GM19035 (cell line): ENCODE measurements around the gene RPUSD1.
"Not testable (repeated sequence)": the region's sequence is repeated elsewhere in the genome, so short reads cannot be mapped to it uniquely, and the experiment has no call there.

Experiments used
- ATAC-seq: cut with Tn5 transposase; IDR thresholded peaks from one replicate; pipeline ENCODE4 v1.9.1; 2021; ENCODE audit not compliant: unreplicated experiment

RPUSD1 gene

DNA sequence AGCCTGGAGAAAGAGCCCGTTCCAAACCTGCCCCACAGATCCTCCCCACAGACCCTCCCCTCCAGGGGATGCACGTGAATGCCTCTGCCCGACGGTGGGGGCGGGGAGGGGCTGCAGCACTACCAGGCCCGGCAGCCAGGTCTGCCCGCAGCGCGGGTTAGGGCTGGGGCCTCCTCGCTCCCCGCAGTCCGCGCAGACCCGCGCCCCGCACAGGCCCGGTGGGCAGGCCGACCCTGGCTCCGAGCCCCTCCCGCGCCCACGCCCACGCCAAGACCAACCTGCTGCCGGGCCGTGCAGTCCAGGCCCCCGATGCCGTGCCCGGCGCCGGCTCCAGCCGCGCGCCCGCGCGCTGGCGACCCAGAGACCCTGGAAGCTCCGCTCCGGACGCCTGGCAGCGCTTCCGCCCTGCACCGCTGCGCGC lies at the start of gene RPUSD1:
Gene RPUSD1 (minus strand): TSS at position 404 of the 421 bp plus-strand sequence. CDS start 644 bp downstream, outside the sequence.
- ATAC-seq, result peak; percentile 3

- not testable (repeated sequence) for ATAC-seq
These were observed 48.6 kb upstream of the RPUSD1 start for GRCh38 chr16:836822-837221.

GRCh38 chr16:836221-836620 lies 48.0 kb upstream of the RPUSD1 start:
- ATAC-seq, result no peak

DNA sequence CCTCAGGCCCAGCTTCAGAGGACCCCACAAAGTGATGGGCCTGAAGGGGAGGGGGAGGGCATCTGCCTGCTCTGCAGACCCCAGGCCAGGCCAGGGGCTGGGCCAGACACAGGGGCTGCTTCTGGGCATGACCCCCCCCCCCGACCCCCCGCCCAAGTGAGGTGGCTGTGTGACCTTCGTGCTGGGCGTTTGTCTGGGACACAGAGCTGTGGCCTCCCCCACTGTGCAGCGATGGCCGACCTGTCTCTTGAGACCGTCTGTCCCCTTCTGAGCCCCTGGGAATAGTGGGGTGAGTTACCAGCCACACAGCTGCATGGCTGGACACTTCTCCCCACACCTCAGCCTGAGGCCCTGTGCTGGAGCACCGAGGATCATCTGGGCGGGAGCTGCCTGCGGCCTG lies 47.2 kb upstream of the RPUSD1 start:
- no peak for ATAC-seq

DNA sequence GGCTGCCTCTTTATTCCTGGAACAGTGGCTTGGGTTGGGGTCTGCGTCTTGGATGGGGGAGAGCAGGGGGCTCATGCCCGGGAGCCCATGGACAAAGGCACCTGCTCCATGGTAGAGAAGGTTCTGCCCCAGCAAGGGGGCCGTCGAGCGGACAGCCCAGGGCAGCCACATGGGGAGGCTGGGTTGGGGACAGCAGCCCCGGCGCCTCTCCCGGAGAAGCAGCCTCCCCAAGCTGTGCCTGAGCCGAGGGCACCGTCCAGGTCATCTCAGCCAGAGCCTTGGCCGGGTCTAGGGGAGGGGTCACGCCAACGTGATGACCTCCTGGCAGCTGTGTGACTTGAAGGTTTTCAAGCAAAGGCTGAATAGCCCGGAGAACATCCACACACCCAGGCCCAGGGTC lies 45.2 kb upstream of the RPUSD1 start:
- ATAC-seq, result no peak

GRCh38 chr16:832652-833336 lies 44.6 kb upstream of the RPUSD1 start:
- ATAC-seq, result no peak

GRCh38 chr16:831571-832413 lies 43.6 kb upstream of the RPUSD1 start:
- no peak for ATAC-seq

GRCh38 chr16:830871-831570 lies 42.8 kb upstream of the RPUSD1 start:
- no peak for ATAC-seq

- ATAC-seq, result no peak
These were observed 42.1 kb upstream of the RPUSD1 start for GRCh38 chr16:830107-830870.

GRCh38 chr16:828891-829290 lies 40.7 kb upstream of the RPUSD1 start:
- no peak for ATAC-seq

DNA sequence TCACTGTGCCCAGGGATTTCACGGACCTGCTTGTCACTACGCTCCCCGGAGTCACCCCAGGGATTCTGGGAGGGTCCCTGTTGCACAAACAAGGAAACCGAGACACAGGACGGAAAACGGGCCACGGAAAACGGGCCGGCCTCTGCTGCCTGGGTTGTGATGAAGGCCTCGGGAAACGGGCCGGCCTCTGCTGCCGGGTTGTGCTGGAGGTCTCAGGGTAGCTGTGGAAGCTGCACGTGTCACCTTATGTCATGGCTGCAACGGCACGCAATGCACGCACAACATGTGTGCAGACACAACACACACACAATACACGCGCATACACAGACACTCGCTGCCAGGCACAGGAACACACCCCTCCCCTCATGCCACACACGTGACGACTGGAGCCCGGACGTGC lies 39.3 kb upstream of the RPUSD1 start:
- ATAC-seq, result no peak

DNA sequence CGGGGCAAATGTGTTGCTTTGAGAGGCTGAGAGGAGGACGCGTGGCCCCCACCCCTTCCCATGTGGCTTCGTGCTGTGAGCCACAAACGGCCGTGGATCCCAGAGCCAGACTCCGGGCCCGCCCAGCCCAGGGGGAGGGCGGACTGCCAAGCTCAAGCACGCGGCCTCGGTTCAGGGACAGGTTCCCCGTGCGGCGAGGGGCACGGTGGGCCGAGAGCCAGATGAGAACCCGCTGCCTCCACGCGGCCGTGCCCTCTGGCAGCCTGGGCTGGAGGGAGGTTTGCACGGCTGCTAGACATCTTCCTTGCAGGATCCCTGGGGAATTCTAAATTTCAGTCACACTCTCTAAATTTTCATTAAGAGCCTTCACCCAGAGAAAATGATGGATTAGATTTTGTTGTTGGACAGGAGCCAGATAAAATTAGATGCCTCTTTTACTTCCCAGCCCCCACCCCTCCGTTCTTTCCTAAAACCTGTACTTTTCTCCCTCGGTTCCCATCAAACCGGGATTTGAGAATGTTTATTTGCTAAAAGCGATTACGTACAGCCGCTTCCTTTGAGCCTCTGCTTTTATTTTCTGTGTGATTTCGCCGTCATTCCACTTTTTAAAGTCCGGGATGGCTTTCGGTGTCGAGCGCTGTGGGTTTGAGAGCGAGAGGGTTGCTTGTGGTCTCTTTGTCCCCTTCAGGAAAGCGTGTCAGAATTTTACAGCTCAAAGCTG lies 37.3 kb upstream of the RPUSD1 start:
- ATAC-seq, result no peak

GRCh38 chr16:824601-825000 lies 36.4 kb upstream of the RPUSD1 start:
- no peak for ATAC-seq

- ATAC-seq, result no peak
These were observed 36.0 kb upstream of the RPUSD1 start for GRCh38 chr16:824194-824593.

DNA sequence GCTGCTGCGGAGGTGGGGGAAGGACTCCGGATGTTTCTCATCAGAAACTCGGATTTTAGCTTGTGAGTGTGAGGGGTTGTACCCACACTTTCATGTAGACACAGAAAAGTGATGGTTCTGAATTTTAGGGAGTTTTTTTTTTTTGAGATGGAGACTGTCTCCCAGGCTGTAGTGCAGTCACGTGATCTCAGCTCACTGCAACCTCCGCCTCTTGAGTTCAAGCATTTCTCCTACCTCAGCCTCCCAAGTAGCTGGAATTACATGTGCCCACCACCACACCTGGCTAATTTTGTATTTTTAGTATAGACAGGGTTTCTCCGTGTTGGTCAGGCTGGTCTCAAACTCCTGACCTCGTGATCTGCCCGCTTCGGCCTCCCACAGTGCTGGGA lies 34.7 kb upstream of the RPUSD1 start:
- no peak for ATAC-seq

DNA sequence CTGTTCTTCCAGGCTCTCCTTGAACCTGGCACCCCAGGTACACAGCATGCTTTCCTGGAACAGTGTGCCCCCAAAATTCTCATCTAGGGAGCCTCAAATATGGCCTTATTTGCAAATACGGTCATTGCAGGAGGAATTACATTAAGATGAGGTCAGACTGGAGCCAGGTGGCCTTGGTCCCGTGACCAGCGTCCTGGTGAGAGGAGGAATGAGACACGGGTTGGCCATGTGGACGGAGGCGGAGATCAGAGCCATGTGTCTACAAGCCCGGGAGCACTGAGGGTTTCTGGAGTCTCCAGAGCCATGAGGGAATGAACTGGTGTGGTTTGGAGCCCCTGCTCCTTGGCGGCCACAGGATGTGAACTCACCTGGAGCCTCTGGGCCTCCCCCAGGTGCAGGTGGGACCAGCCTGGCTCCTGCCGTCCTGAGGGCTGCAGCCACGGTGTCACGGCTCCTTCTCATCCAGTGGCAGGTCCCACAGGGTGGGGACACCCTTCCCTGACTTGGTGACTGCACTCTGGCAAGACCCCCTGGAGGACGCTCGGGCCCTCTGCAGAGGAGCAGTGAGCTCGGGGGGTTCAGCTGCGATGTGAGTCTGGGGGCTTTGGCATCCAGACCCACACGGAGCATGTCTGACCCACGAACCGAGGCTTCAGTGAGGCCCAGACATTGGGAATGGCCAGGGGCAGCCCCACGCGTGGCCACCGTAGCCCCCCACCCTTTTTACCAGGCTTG lies 34.2 kb upstream of the RPUSD1 start:
- no peak for ATAC-seq

GRCh38 chr16:821751-822150 lies 33.6 kb upstream of the RPUSD1 start:
- no peak for ATAC-seq

DNA sequence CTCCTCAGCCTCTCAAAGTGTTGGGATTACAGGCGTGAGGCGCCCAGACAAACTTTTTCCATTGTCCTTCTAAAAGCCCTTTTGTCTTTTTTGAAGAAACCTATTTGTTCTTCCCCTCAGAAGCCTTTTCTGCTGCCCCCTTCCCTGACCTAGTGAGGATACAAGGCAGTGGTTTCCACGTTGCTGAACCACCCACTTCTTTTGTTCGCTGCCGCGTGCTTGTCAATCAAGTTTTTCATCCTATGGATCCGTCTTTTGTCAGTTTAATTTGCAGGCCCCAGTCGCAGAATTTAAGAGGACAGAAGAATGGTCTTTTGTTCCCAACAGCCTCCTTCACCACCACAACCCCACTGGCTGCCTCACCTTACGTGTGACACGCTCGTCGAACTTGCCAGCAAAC lies 32.6 kb upstream of the RPUSD1 start:
- ATAC-seq, result no peak

GRCh38 chr16:820044-820408 lies 31.8 kb upstream of the RPUSD1 start:
- not testable (repeated sequence) for ATAC-seq
